Left lobe of liver (tissue), 2 donors: ENCODE results near the gene UGT1A7. TPM values are rescaled to one million over a fixed set of nuclear protein-coding genes. Genes with fewer than 3 reads are reported as not detected.

Experiments used
- ATAC-seq: fragments of 200-7000 bp; cut with Tn5 transposase; one replicate; pipeline ENCODE4 v1.9.1; 2020; ENCODE audit warnings: mild to moderate bottlenecking, moderate library complexity
- DNase-seq: peaks from one replicate; pipeline ENCODE4 v3.0.0-alpha.2; 2020; ENCODE audit warnings: low spot score
- total RNA-seq: library from RNA; stranded (reverse); gene quantifications from one replicate; pipeline ENCODE4 v1.2.1, GENCODE V29; 2021
- donor health status: DM: no; HTN: no; CAD: no; lungs with moderate emphysema.
- donor health status: DM: no; HTN: yes; CAD: no.

UGT1A7 gene
- total RNA-seq, 1 donor from 2014 or later = 4.1 TPM

DNA sequence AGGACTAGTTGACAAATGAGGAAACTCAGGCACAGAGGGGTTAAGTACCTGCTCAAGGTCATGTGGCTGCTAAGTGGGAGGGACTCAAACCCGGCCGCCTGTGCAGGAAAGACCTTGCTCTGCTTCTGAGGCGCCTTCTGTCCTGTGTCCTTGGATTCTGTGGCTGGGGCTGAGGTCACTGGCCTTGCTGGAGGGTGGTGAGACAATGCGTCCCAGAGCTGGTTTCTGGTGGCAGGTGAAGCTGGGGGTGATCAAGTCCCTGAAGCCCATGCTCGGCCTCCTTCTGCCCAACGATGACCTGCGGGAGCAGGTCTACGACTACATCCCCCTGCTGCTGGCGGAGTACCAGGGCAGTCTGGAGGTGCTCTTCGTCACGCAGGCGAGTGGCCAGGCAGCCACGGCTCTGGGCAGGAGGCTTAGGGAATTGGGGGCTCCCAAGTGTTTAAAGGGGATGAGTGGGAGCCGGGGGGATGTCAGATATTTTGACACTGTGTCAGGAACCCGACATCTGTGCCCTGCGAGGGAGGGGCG lies 112.5 kb downstream of the UGT1A7 start:
- ATAC-seq (no peak), DNase-seq (no peak)

DNA sequence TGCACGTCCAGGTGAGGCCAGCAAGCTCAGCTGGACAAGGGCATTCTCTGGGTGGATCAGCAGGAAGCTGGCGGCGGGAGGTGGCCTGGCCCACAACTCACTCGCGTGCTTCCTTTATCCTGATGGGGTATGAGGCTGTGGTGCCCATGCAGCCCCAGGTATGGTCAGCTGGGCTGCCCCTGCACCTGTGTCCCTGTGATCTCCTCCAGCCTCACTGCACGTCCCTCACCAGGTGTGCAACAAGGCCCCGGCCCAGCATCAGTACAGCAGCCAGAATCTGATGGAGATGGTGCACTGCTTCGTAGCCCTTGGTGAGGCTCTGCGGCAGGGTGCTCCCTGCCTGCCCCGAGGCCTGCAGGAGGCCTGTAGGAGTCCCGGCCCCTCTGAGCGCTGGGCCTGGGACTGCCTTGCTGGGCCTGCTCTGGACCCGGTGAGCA lies 114.1 kb downstream of the UGT1A7 start:
- no peak for ATAC-seq

DNA sequence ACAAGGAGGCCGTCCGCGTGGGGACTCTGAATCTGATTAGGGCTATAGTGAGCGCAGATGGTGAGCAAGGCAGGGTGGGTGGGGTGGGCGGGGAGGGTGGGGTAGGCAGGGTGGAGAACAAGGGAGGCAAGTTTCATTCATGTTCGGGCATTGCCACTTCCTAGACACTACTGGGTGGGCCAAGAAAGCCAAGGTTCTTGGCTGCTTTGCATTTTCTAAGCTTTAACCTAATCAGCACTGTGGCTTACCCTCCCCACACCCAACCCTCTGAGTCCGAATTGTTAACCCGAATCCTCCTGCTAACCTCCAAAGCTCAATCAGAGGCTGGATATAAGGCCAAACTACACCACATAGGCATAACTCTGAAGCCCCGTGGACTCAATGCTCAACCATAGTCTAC lies 114.6 kb downstream of the UGT1A7 start:
- ATAC-seq = no peak
- DNase-seq = no peak

More for the DNA sequence above, 114.1 kb downstream of the UGT1A7 start:
- no peak for DNase-seq

DNA sequence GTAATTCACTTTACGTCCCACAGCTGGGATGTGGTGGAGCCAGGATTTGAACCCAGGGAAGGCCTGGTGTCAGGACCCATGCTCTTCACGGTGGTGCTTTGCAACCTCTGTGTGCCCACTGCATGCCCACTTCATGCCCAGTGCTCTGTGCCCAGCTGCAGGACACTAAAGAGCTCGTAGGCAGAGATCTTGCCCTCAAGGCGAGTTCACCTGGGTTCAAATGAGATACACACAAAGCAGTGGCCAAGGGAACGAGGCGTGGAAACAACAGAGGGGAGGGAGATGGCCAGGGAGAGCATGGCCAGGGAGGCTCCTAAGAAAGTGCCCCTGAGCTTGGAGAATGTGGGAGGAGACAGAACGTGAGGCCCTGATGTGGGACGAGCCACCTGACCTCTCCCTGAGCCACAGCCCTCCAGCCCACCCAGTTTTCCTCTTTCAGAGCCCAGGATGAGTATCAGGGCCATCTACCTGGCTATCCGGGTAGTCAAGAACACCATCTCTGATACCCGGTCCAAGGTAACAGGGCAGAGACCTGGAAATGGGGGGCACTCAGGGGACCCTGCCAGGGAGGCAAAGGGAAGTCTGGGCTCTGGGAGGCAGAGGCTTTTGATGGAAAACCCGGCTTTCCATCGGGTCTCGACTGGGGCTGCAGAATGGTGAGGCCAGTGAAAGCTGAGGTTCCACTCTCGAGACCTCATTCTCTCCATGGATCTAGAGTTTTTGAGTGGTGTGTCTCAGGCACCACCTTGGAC lies 116.8 kb downstream of the UGT1A7 start:
- peak; percentile 18 for DNase-seq

DNA sequence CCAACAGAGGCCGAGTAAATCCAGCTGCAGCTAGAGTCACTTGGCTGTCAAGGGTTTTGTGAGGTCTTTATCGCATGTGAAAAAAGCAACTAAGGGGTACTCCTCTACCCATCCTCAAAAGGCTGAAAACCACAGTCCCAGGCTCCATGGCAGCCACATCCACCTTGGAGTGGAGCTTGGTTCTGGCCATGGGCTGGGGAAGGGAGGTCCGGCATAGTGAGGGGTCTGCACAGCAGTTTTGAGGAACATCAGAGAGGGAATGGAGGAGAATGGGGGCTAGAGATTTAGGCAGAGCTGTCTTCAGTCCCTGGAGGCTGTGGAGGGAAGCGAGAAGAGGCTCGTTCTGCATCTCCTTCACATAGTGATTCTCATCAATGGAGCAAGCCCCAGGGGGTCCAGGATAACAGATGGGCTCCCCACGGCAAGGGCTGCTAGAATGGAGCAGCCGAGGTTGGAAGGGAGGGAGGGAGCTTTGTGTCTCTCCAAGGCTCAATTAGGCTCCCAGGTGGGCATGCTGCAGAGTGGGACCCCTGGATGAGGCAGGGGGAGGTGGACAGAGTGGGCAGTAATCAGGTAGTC lies 117.5 kb downstream of the UGT1A7 start:
- no peak for ATAC-seq
- peak; percentile 22 for DNase-seq

More for the DNA sequence above, 116.8 kb downstream of the UGT1A7 start:
- no peak for ATAC-seq

DNA sequence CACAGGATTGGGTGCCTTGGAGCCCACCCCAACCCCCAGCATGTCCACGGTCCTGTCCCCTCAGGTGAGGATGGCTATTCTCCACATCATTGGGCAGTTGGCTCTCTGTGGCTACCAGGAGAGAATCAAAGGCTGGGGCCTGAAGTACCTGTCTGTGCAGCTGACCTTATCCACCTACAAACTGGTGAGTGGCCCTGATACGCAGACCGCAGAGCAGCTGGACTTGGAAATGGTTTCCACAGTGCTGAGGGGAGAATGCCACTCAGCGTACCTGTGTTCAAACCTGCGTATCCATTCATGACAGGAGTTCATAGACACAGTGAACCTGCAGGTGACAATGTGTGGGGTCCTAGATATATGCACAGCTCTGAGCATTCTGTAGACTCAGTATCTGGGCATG lies 118.0 kb downstream of the UGT1A7 start:
- peak; percentile 24 for DNase-seq
- ATAC-seq = no peak

DNA sequence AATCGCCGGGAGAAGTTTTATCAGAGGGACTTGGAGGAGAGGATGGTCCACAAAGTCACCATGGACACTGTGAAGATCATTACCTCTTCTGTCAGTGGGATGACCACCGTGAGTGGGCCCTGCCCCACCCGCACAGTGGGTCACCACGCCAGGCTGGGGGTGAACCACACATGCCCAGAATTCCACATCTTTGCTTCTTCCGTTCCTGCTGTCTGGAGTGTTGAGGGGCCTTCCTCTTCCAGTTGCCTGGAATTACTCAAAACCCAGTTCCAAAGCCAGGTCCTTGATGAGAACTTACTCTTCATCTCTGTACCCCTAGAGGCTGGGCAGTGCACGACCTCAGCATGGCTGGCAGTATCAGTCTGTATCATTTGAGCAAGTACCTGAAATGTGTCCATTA lies 118.5 kb downstream of the UGT1A7 start:
- no peak for DNase-seq
- ATAC-seq = no peak

DNA sequence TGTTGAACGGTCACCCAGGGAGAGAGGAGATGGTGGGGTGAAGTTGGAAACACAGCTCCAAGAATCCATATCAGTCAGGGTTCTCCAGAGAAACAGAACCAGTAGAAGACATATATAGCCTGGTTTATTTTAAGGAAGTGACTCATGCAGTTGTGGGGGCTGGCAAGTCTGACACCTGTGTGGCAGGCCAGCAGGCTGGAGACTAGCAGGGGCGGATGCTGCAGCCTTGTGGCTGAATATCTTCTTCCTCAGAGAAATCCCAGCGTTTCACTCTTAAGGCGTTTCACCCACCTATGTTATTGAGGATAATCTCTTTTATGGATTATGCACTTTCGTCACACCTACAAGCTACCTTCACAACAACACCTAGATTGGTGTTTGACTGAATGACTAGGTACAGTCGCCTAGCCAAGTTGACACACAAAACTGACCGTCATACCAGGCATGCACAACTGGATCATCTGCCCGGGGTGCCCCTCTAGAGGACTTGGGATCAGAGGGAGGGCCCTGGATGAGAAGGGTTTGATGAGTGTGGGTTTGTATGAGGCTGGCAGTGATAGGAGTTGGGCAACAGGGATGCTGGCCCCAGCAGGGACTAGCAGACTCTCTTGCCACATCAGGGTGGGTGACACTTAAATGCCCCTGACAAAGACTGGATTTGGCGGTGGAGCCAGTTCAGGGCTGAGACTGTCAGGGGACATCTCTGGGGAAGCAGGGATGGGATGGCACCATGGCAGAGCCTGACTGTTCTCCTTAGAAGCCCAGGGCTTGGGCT lies 119.8 kb downstream of the UGT1A7 start:
- peak; percentile 28 for DNase-seq

DNA sequence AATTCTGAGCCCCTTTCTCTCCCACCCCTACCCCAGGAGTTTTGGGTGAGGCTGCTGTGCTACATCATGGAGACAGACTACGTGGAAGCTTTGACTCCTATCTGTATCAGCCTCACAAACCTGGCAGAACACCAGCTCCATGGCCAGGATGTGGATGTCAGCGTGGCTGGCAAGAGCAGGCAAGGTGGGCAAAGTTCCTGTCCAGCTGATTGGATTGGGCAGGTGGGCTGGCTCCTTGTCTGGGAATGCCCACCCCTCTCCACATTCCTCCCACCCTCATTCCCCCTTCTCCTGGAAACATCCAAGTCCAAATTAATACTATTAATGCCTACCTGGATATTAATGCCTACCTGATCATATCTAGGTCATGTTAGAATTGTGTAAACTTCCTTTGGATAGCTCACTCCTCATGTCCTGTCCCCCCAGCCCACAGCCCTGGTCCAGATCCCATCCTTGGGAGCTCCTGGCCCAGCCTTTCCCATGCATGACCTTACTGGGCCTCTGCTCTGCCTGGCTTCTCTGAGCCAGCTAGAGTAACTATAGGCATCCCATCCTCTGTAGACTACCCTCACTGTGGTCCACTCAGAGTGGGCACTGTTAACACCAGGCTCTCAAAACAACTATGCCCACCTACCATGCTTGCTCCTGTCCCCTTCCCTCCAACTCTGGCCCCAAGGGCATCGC lies 120.6 kb downstream of the UGT1A7 start:
- DNase-seq = peak; percentile 22
- ATAC-seq = no peak

More for the DNA sequence above, 119.8 kb downstream of the UGT1A7 start:
- ATAC-seq = no peak

DNA sequence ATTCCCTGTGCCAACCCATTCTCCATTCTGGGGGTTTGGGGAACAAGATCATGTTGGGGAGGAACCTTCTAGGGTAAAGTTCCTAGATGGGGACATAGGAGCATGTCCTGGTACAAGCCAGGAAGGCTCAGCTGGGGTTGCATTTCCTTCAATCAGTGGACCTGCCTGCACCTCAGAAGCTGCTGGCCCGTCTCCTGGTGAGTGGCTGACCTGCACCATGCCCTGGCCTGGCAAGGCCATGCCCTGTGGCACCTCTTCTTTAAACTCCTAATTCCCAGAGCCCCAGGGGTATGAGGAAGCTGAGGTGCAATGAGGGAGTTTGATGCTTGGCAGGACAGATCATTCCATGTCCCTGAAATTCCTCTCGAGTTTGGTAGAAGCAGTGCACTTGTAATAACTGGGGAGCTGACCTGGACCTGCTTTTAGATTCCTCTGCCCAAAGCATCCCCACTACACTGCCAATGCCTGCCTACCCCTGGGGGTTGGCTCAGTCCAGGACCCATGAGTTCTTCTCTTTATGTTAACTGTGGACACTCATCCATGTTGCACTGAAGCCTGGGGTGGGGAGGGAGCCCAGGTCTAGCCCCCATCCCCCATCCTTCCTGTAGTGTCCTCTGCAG lies 121.7 kb downstream of the UGT1A7 start:
- peak; percentile 22 for DNase-seq
- no peak for ATAC-seq

DNA sequence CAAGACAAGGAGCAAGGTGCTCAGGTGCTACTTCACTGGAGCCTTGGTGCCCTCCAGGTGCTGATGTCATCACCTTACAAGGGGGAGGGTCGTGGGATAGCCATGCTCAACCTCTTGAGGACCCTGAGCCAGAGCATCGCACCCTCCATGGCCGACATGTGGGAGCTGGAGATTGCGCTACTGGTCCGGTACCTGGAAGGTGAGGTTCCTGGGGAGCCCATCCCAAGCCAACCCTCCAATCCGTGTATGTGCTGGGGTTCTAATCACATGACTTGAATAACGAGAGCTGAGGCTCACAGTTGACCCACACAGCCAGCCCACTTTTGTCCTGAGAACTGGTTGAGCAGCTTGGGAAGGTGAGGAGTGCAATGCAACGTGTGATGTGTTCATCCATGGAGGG lies 122.3 kb downstream of the UGT1A7 start:
- ATAC-seq = no peak
- DNase-seq = peak; percentile 36

DNA sequence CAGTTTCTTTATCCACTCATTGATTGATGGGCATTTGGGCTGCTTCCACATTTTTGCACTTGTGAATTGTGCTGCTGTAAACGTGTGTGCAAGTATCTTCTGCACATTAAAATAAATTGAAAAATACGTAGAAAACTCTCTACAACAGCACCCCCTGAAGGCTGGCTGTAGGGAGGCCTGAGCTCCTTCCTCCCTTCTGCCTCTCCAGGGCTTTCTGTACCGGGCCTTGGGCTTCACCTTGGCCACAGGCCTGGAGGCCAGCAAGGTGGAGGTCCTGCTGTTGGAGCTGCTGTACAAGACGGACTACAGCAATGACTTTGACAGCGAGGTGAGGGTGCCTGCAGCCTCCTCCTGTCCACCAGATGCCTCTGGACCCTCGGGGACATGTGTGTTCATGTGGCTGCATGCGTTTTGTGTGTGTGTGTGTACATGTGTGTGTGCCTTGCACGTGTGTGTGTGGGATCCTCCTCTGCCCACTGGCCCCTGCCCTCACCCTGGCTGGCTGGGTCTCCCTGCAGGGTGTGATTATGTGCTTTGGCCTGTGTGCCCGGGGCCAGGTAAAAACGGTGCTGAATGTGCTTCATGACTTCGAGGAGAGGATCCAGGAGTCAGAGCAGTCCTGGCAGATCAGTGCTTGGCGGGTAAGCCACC lies 125.6 kb downstream of the UGT1A7 start:
- DNase-seq (peak; percentile 30), ATAC-seq (no peak)

DNA sequence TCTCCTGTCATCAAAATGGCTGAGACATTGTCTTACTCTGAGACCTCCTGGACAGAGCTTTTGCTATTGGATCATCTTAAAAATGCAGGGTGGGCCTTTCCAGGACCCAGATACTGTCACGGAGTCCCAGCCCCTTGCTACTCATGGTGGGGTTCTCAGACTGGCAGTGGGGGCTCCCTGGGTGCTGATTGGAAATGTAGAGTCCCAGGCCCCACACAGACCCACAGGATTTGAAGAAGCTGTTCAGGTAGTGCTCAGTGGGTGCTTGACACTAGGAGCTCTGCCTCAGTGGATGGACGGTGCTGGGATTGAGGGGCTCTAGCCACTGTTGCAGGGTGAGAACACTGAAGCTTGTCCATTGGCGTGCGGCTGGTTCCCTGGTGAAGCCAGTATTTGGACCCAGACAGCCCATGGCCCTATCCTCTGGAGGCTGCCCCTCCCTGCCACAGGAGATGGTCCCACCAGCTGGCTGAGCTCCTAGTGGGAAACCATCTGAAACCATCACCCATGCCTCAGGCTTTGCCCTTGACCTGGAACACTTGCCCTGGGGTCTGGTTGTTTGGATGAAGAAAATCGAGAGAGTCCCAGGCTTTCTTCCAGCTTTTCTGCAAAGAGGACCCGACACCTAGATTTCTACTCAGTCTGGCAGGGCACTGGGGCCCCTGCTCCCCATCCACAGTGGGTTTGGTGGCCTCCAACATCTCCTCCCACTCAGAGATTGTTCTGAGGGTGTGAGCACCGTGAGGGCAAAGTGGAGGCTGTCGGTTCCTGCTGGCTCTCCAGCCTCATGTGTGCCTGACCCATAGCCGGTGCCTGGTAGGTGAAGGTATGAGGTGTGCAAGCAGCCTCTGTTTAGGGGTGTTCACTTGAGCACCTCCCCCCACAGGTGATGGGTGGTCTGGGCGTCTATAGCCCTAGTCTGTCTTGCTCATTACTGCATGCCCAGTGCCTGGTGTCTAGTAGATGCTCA lies 126.5 kb downstream of the UGT1A7 start:
- DNase-seq = peak; percentile 31
- ATAC-seq = no peak

DNA sequence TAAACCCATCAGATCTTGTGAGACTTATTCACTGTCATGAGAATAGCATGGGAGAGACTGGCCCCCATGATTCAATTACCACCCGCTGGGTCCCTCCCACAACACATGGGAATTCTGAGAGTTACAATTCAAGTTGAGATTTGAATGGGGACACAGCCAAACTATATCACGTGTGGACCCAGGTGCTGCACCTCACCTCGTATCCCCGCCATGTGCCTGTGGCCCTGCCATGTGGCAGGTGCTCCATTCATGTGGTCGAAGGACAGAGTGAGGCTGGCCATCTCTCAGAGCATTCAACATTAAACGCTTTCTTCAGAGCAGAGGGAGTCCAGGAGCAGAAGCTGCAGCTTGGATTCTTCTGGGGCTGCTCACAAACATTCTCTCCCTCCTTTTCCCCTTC lies 128.7 kb downstream of the UGT1A7 start:
- DNase-seq (peak; percentile 14), ATAC-seq (no peak)

DNA sequence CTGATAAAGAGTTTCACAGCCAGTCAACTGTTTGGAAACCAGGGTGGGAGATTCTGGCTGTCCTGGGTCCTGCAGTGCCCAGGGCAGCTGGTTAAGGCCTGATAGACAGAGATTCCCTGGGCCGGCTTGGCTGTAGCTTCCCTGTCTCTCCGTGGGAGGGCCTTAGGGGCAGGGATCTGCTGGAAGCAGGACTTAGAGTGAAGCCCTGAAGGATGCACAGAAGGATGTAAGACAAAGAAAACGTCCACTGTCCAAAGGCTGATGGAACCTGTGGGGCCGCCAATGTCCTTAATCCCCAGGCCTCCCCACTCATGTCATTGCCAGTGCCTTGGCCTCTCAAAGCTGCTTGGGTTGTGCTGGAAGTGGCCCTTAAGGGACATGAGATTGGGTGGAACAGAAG lies 129.4 kb downstream of the UGT1A7 start:
- no peak for ATAC-seq
- DNase-seq = peak; percentile 22

DNA sequence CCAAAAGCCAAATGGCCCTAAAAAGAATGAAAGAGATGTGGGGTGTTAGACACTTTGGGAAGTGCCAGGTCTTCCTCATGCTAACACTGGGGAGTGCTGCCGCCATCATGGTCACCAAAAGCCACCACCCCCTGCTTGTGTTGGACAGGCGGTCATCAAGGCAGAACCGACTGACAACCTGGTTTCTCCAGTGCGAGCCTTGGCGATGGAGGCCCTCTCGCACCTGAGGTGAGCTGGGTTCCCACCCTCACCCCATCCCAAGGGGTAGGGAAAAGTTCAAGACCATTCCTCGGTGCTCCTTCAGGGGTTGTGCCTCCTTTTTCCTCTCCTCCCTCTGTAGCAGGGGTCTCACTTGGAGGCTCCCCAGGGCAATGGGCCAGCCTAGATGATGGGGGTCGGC lies 130.0 kb downstream of the UGT1A7 start:
- DNase-seq (peak; percentile 35), ATAC-seq (no peak)

DNA sequence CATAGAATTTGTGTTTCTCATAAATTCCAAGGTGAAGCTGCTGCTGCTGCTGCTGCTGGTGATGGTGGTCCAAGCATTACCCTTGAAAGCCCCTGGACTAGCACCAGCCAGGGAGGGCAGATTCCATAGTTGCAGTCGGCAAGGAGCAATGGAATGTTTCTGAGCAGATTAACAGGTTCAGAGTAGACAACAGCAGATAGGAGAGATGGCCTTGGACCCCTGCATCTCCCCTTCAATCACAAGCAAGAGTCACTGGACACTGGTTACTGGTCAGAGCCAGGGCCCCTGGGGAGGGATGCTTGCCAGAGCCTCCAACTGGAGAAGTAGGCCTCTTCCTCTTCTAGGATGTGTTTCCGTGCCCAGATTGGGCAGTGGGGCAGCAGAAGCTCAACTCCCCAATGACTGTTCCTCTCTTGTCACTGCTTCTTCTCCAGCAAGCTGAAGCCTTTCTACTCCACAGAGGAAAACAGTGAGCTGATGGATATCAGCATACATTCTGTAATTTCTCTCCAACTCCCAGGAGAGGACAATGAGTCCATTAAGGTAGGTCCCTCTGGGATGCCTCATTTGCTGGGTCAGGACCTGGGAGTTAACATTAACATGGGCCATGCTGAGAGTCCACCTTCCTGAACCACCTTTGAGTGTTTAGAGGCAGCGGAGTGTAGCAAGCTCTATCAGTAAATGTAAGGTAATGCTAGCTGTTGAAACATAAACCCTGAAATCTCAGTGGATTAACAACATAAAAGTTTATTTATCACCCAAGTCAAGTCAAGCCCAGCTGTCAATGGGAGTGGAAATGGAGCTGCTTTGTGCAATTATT lies 131.7 kb downstream of the UGT1A7 start:
- no peak for ATAC-seq
- peak; percentile 29 for DNase-seq
